Measurements from ENCODE around the gene HOXC4. TPM values are rescaled to one million over a fixed set of nuclear protein-coding genes. Genes with fewer than 3 reads are reported as not detected.
"Not testable (repeated sequence)": the region's sequence is repeated elsewhere in the genome, so short reads cannot be mapped to it uniquely, and the experiment has no call there.

HOXC4 gene
- polyA plus RNA-seq, 1 donor: 9.1 TPM

GRCh38 chr12:54039417-54040147, 14.1 kb upstream of the HOXC4 start:
- peak; percentile 89 for DNase-seq (ENCODE audit: low read depth)

- DNase-seq (ENCODE audit: low read depth): no peak
Measured at GRCh38 chr12:54040148-54040494, 13.5 kb upstream of the HOXC4 start.

GRCh38 chr12:54040648-54041047, 13.0 kb upstream of the HOXC4 start:
- DNase-seq (ENCODE audit: low read depth): no peak

- DNase-seq (ENCODE audit: low read depth): no peak
Measured at GRCh38 chr12:54041097-54041690, 12.4 kb upstream of the HOXC4 start.

DNA sequence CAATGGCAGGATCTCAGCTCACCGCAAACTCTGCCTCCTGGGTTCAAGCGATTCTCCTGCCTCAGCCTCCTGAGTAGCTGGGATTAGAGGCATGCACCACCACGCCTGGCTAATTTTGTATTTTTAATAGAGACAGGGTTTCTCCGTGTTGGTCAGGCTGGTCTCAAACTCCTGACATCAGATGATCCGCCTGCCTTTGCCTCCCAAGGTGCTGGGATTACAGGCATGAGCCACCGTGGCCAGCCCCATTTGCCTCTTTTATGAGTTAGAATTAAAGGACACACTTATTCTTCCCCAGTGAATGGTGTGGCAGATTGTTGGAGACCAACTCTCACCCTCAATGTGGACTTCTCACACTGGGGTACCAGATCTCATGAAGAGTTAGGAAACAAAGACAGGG, 11.6 kb upstream of the HOXC4 start:
- DNase-seq (ENCODE audit: low read depth): not testable (repeated sequence)

- DNase-seq (ENCODE audit: low read depth): no peak
Measured at GRCh38 chr12:54042970-54043853, 10.4 kb upstream of the HOXC4 start.

DNA sequence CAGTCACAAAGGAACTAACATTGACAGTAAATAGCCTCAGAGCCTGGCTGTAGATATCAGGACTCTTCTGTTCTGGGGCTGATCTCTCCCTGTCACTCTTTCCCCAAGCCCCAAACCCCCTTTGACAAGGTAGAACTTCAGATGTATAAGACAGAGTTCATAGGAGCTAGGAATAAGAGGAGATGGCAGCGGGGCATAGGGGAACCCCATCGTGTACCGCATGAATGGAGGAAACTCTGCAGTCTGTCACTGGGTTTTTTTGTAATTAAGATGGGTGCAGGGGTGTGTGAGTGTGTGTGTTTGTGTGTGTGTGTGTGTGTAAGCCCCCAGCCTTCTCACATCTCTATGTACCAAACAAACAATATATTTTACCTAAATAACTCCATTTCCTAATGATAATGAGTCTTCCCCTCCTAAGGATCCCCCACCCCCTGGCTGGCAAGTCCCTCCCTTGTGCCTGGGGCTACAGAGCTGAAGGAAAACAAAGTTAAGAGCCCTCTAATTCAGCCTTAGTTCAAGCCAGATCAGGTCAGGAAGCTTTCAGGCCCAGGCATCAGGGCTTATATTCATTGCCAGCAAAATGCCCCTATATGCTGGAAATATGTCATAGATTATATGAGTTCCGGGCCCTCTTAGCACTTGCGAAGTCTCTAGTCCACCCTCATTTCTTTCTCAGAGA, 9.1 kb upstream of the HOXC4 start:
- DNase-seq (ENCODE audit: low read depth): no peak

GRCh38 chr12:54045401-54045800, 8.2 kb upstream of the HOXC4 start:
- DNase-seq (ENCODE audit: low read depth): no peak

- no peak for DNase-seq (ENCODE audit: low read depth)
Measured at GRCh38 chr12:54045868-54046521, 7.6 kb upstream of the HOXC4 start.

DNA sequence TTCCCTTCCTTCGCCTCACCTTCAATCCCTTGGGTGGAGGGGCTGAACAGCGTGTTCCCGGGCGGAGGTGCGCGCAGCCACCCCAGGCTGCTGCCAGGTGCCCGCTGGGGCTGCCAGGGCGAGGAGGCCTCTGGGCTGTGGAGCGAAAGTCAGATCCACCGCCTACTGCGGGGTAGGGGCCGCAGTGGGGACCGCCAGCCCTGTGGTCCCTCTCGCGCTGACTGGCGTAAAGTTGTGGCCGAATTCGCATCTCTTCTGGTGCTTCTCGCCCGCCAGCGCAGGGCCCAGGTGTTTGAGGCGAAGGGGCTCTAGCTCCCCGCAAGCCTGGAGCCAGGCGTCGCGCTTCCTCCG, 6.9 kb upstream of the HOXC4 start:
- DNase-seq (ENCODE audit: low read depth): no peak

GRCh38 chr12:54047160-54047963, 6.3 kb upstream of the HOXC4 start:
- DNase-seq (ENCODE audit: low read depth): no peak

- DNase-seq (ENCODE audit: low read depth): no peak
Measured at GRCh38 chr12:54047964-54048303, 5.7 kb upstream of the HOXC4 start.

DNA sequence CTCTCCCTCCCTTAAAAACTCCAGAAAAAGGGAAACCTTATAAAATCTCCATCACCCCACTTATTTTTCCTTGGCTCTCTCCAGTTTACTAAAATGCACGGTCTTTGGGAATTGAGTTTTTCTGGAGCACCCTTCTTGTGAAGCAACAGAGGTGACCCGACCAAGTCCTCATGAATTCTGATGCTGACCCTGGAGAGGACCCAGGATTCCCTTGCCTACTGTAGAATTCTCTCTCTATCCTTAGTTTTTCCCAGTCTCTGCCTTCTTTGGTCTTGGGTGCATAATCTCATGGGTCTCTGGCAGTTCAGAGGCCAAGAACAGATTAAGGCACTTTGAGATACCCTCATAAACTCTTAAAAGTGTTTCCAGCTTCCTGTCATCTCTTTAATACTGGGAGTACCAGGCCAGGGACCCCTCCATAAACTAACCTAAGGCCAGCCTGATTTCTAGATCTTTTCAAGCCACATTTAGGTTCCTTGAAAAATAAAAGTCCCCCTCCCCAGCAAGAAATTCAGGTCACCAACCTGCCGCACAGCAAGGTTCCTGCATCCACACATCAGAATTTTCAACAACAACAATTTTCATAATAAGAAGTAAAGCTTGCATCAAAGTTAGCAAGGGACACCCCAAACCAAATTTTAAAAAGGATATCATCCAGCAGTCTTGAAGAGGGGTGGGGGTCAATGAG, 5.1 kb upstream of the HOXC4 start:
- no peak for DNase-seq (ENCODE audit: low read depth)

GRCh38 chr12:54049108-54049507, 4.5 kb upstream of the HOXC4 start:
- no peak for DNase-seq (ENCODE audit: low read depth)

DNA sequence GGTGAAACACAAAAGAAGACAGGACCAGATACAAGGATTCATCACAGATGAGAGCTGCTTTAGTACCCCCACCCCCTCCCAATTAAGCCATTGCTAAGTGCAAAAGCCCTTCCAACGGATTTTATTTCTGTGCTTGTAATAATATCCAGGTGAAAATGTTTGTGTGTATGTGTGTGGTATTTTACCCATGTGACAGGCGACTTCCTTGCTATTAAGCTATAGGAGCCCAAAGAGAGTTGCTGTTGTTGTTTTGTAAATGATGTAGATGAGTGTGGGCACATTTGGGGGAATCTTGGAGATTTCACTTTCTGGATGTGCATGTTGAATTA, 3.2 kb upstream of the HOXC4 start:
- DNase-seq (ENCODE audit: low read depth): no peak

DNA sequence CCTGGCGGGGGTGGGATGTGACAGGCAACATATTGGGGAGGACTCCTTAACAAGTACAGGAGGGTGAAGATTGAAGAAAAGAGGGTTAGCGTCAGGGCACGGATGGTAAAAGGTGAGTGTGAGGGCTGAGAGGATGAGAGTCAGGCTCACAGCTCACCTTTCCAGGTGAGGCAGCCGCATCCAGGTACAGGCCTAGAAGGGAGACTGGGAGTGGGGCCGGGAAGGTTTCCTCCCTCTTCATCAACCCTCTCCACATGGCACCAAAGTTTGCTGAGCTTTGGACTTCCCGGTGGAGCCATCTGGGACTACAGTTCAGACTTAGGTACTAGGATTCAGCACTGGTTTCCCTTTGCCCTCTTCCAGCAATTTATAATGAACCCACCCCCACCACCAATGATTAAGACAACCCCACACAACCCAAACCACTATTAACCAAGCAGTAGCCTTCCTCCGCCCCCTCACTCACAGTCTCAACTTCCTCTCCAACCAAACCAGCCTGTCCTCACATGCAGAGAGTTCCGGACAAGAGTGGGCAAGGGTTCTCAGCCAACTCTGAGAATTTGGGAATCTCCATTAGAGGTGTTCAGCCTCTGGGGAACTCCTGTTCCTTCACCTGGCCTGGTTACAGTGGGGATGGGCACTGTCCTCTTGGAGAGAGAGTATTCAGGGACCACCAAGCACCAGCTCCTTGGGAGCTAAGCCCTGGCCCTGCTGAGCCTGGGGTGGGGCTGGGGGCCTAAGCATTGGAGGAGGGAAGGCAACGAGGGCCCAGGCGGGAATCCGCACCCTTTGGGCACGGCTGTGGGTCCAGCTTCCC, 2.4 kb upstream of the HOXC4 start:
- no peak for DNase-seq (ENCODE audit: low read depth)

DNA sequence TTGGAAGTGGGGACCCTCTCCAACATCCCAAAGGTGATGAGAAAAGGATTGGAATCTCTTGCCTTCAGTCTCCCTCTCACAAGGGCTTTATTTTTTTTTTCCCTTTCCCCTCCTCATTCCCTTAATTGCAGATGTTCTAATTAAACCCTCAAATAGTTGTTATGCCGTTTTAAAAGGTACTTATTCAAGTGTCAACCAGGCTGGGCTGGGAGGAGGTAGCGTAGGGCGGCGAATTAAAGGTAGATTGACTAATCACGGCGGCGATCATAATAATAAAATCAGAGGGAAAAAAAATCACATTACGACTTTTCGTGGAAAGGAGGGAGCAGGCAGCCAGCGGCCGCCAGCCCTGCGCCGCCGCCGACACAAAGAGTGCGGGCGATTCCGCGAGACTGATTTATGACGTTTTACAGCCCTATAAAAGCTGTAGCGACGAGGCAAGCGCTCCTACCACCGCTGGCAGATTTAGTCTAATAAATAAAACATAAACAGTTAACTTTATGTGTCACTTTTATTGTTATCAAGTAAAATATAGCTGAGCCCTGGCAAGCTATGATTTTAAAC, 1.7 kb upstream of the HOXC4 start:
- DNase-seq (ENCODE audit: low read depth): no peak

GRCh38 chr12:54052438-54053002, 1.1 kb upstream of the HOXC4 start:
- no peak for DNase-seq (ENCODE audit: low read depth)
